Memory B cell (primary cell): ENCODE results near the gene ZBTB16.

Experiments used
- ATAC-seq: fragments of 150-1000 bp; cut with Tn5 transposase; 2 replicates; pipeline ENCODE4 v1.10.0; 2021; ENCODE audit warnings: low read depth, mild to moderate bottlenecking, moderate library complexity
- DNase-seq, 2 donors: peaks; one replicate each; pipeline ENCODE4 v3.0.0; 2022; ENCODE audit warnings: low spot score in 2 of 2
- H3K27ac Mint-ChIP-seq: one replicate; pipeline ENCODE4 v1.8.0; 2022; ENCODE audit warnings: mild to moderate bottlenecking, moderate library complexity, mixed read lengths
- H3K27me3 Mint-ChIP-seq: one replicate; pipeline ENCODE4 v1.8.0; 2022; ENCODE audit warnings: mixed read lengths
- H3K36me3 Mint-ChIP-seq: one replicate; pipeline ENCODE4 v1.8.0; 2022; ENCODE audit warnings: mild to moderate bottlenecking, mixed read lengths
- H3K4me1 Mint-ChIP-seq: one replicate; pipeline ENCODE4 v1.8.0; 2022; ENCODE audit warnings: mixed read lengths
- H3K4me3 Mint-ChIP-seq: one replicate; pipeline ENCODE4 v1.8.0; 2022; ENCODE audit warnings: mild to moderate bottlenecking, moderate library complexity, mixed read lengths
- H3K9me3 Mint-ChIP-seq: one replicate; pipeline ENCODE4 v1.8.0; 2022; ENCODE audit warnings: mixed read lengths

ZBTB16 gene

DNA sequence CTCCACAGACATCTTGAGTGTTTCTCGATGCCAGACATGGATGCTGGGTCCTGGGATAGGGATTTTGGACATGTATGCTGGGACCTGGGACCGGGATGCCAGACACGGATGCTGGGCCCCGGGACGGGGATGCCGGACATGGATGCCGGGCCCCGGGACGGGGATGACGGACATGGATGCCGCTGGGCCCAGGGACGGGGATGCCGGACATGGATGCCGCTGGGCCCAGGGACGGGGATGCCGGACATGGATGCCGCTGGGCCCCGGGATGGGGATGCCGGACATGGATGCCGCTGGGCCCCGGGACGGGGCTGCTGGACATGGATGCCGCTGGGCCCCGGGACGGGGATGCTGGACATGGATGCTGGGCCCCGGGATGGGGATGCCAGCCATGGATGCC, 139.5 kb downstream of the ZBTB16 start:
- no peak overlapping the region for H3K4me3 Mint-ChIP-seq
- no peak for ATAC-seq
- no peak for DNase-seq
- H3K9me3 Mint-ChIP-seq = no peaks in the 10 kb centered on the region
- H3K36me3 Mint-ChIP-seq = no peaks in the 10 kb centered on the region
- no peak overlapping the region for H3K27ac Mint-ChIP-seq
- H3K27me3 Mint-ChIP-seq = peaks cover 3% of the 10 kb centered on the region
- H3K4me1 Mint-ChIP-seq = peaks cover 8% of the 10 kb centered on the region

DNA sequence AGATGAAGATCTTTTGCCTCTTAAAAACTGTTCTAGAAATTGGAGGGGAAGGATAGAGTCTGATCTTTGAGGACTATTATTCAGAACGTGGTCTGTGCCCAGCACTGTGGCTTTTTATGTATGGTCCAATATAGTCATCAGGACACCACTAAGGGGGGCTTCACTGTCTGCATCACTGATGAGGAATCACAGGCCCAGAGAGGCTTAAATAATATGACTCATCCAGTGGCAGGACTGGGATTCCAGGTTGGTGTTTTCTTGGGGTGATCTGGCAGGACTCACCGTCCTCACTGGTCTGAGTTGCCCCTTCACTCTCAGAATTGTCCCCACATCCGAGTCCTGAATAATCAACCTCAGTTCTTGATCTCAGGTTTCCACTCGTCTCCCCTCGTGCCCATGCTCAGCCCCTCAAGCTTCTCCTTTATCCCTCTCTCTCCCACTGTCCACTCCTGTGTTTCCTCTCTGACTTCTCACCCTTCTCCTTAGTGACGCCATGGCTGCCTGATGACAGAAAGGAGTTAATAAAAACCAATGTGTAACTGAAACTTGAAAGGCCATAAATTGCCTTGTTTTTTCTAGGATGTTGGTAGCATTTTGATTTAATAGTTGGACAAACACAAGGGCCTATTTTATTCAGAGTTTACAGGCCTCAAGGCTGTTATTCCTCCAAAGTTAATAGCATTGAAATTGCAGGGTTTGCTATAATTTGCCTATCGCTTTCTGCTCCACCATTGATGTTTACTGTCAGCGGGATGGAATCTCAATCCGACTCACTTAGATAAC, 141.0 kb downstream of the ZBTB16 start:
- Mint-ChIP-seq H3K9me3 (no peaks in the 10 kb centered on the region), H3K4me1 (peaks cover 8% of the 10 kb centered on the region), H3K36me3 (no peaks in the 10 kb centered on the region), H3K27me3 (peaks cover 3% of the 10 kb centered on the region), H3K27ac (peak overlapping the region; percentile 62), H3K4me3 (no peak overlapping the region)
- ATAC-seq = no peak
- DNase-seq = no peak

DNA sequence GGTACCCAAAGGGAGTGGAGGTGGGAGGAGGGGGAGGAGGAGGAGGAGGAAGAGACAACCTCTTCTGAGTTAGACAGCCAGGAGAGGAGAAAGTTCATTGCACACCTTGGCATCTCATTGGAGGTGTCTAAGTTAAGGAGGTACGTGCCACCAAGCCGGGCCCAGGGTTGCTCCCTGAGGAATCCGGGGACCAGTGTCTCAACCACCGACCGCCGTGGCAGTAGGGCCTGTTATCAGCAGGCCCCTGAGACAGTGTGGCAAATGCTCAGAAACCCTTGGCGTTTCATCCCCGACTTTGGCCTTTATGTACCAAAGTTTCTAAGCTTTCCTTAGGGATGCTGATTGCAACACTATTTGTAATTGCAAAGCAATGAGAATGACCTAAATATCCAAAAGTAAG, 141.7 kb downstream of the ZBTB16 start:
- no peak for ATAC-seq
- no peak overlapping the region for H3K4me3 Mint-ChIP-seq
- peaks cover 8% of the 10 kb centered on the region for H3K4me1 Mint-ChIP-seq
- H3K27me3 Mint-ChIP-seq = peaks cover 3% of the 10 kb centered on the region
- no peak for DNase-seq
- H3K36me3 Mint-ChIP-seq = no peaks in the 10 kb centered on the region
- no peak overlapping the region for H3K27ac Mint-ChIP-seq
- no peaks in the 10 kb centered on the region for H3K9me3 Mint-ChIP-seq

DNA sequence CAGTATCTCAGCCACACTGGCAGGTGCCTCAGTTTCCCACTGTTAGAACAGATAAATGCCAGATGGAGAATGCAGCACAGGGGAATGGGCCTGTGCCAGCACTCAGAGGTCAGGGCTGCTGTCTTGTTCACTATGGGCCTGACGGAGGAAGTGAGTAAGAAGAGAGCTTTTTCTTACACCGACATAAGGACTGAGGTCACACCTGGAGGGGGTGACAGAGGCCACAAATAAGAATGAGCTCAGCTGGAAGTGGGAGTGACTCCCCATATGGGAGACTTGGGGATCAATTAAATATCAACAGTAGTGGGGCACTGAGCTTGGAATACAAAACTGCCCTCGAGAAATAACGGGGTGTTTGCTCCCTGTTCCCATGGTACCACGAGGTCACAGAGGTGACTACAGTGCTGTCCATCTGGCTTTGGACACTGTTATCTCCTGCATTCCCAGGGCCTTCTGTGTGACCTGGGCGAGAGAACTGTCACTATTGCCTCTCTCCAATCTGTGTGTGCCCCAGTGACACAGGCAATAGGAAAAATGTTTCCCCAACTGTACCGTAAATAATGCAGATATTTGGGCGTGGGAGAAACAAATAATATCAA, 142.6 kb downstream of the ZBTB16 start:
- ATAC-seq (no peak), DNase-seq (no peak)
- H3K9me3 Mint-ChIP-seq = no peaks in the 10 kb centered on the region
- peaks cover 3% of the 10 kb centered on the region for H3K27me3 Mint-ChIP-seq
- H3K36me3 Mint-ChIP-seq = no peaks in the 10 kb centered on the region
- no peak overlapping the region for H3K27ac Mint-ChIP-seq
- no peak overlapping the region for H3K4me3 Mint-ChIP-seq
- peaks cover 3% of the 10 kb centered on the region for H3K4me1 Mint-ChIP-seq

DNA sequence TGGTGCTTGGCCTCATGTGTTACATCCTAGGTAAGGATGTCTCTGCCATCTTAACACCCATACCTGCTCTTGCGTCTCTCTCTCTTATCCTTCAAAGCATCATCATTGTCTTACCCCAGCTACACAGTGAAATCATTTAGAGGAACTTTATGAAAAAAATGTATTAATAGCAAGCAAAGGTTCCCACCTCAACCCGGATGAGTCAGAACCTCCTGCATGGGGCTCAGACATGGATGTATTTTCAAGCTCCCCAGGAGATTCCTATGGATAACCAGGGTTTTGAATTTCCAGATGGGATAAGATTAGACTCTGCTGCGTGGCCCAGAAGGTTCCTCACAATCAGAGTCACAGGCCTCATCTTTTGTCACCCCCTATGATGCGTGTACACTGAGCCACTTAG, 147.6 kb downstream of the ZBTB16 start:
- Mint-ChIP-seq H3K9me3 (no peaks in the 10 kb centered on the region), H3K4me1 (peaks cover 8% of the 10 kb centered on the region), H3K4me3 (no peak overlapping the region), H3K36me3 (no peaks in the 10 kb centered on the region), H3K27me3 (peaks cover 3% of the 10 kb centered on the region), H3K27ac (no peak overlapping the region)
- DNase-seq (no peak), ATAC-seq (no peak)

DNA sequence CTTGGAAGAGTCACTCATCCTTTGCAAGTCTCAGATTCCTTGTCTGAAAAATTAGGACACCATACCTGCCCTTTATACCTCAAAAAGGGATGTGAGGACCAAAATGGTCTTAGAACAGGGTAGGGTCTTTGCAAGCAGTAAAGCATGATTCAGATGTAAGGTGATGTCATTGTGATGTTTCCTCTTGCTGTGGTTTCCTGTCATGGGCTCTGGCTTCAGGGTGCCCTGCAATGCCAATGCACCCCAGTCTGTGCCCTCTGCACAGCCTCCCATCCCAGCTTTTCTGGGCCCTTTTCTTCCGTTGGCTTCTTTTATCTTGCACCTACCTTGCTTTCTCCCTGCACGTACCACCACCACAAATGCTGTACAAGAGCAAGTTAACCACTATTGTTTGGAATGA, 148.9 kb downstream of the ZBTB16 start:
- ATAC-seq = peak; percentile 97
- peaks cover 8% of the 10 kb centered on the region for H3K4me1 Mint-ChIP-seq
- no peak overlapping the region for H3K27ac Mint-ChIP-seq
- H3K4me3 Mint-ChIP-seq = no peak overlapping the region
- H3K27me3 Mint-ChIP-seq = peaks cover 2% of the 10 kb centered on the region
- no peaks in the 10 kb centered on the region for H3K36me3 Mint-ChIP-seq
- no peak for DNase-seq
- no peaks in the 10 kb centered on the region for H3K9me3 Mint-ChIP-seq

DNA sequence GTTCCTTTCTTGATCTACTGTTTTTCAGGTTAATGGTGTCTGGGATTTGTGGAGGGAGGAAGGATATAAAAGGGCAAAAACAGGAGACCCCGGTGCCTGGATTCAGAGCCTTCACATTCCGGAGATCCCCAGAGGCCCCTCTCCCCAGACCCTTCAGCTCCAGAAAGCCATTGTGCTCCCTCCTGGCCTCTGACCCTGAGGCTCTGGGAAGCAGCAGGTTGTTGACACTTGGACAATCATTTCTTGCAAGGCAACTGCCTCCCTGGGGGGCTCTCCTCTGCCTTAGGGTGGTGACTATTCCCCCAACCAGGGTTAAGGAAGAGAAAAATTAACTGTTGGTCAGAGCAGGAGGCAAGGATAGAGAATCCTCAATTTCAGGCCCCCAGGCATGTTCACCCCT, 149.8 kb downstream of the ZBTB16 start:
- ATAC-seq (no peak), DNase-seq (no peak)
- Mint-ChIP-seq H3K27ac (no peak overlapping the region), H3K9me3 (no peaks in the 10 kb centered on the region), H3K36me3 (no peaks in the 10 kb centered on the region), H3K4me3 (no peak overlapping the region), H3K4me1 (peaks cover 8% of the 10 kb centered on the region), H3K27me3 (no peaks in the 10 kb centered on the region)

DNA sequence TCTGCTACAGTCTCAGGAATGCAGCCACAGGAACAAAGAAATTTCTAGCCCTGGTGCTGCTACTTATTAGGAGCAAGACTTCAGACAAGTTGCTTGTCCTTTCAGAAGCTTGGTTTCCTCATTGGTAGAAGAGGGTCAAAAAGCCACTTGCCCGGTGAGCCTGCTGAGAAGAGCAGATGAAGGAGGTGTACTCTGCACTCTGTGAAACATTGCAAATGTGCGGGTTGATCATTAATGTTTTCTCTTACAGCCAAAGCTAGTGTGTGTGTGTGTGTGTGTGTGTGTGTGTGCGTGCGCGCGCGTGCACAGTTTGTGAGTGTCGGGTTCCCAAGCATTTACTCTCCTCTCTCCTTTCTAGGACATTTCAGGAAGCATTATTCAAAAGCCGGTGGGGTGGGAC, 150.4 kb downstream of the ZBTB16 start:
- Mint-ChIP-seq H3K27ac (no peak overlapping the region), H3K4me3 (no peak overlapping the region), H3K9me3 (no peaks in the 10 kb centered on the region), H3K36me3 (no peaks in the 10 kb centered on the region), H3K27me3 (no peaks in the 10 kb centered on the region), H3K4me1 (peaks cover 8% of the 10 kb centered on the region)
- DNase-seq (no peak), ATAC-seq (no peak)

DNA sequence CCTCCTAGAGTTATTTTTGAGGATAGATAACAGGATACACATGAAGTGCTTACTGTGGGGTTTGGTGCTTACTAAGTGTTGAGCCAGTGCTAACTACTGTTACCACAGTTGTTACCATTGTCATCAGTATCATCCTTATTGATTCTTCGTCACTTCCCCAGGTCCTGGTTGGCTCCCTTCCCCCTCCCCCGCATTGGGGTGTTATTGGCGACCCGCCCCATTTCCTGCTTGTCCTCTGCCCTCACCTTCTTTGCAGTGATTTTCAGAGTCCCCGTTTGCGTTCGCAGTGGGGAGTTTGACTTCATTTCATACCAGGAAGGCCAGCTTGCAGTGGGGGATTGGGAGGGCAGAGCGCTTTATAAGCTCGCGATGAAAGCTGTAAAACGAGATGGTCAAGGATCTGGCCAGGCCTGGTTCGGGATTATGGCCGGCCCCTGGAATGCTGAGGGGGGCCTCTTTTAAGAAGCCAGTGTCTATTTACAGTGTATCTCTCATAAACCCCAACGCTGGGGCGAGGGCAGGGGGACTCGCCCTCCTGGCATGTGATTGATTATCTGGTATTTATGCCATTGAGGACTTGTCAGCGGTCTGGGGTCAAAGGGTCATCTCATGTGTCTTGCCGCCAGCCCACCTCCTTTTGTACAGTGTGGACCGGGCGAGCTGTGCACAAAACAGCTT, 152.1 kb downstream of the ZBTB16 start:
- peaks cover 12% of the 10 kb centered on the region for H3K4me1 Mint-ChIP-seq
- no peaks in the 10 kb centered on the region for H3K27me3 Mint-ChIP-seq
- H3K4me3 Mint-ChIP-seq = no peak overlapping the region
- ATAC-seq (no peak), DNase-seq (no peak)
- H3K9me3 Mint-ChIP-seq = no peaks in the 10 kb centered on the region
- H3K27ac Mint-ChIP-seq = no peak overlapping the region
- H3K36me3 Mint-ChIP-seq = no peaks in the 10 kb centered on the region

DNA sequence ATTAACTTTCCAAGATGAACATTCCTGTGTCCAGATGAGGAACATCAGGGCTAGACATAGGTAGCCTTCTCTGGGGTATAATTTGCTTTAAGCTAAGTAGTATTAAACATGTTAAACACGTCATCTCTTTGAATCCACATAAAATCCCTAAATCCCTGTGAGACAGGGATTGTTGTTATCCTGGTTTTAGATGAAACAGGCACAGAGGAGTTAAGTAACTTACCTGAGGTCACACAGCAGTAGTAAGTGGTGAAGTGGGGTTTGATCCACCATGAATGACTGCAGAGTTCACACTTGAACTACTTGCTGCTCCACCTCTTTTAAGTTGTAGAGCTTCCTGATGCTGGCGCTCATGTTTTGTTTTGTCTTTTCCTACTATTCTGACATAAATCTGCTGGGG, 154.1 kb downstream of the ZBTB16 start:
- ATAC-seq = no peak
- Mint-ChIP-seq H3K4me1 (peaks cover 15% of the 10 kb centered on the region), H3K27ac (no peak overlapping the region), H3K36me3 (no peaks in the 10 kb centered on the region), H3K4me3 (no peak overlapping the region), H3K27me3 (no peaks in the 10 kb centered on the region), H3K9me3 (no peaks in the 10 kb centered on the region)
- no peak for DNase-seq

DNA sequence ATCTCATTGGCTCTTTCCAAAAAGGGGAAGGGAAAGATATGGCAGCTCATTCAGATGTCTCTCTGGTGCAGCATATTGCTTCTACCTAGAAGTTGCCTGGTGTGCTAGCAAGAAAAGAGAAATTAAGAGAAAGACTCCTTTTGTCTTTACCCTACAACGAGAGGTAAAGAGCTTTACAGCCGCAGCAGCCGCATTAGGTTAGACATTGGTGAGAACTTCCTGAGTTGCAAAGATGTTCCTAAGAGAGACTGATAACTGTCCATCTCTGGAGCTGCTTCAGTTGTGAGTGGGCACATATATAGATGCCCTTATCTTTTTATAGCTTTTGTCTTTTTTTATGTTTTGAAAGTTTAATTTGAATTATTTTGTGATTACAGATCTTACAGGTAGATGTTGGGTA, 155.9 kb downstream of the ZBTB16 start:
- Mint-ChIP-seq H3K27me3 (peaks cover 4% of the 10 kb centered on the region), H3K27ac (no peak overlapping the region), H3K4me1 (peaks cover 13% of the 10 kb centered on the region), H3K36me3 (no peaks in the 10 kb centered on the region), H3K9me3 (no peaks in the 10 kb centered on the region), H3K4me3 (no peak overlapping the region)
- ATAC-seq (no peak), DNase-seq (no peak)

DNA sequence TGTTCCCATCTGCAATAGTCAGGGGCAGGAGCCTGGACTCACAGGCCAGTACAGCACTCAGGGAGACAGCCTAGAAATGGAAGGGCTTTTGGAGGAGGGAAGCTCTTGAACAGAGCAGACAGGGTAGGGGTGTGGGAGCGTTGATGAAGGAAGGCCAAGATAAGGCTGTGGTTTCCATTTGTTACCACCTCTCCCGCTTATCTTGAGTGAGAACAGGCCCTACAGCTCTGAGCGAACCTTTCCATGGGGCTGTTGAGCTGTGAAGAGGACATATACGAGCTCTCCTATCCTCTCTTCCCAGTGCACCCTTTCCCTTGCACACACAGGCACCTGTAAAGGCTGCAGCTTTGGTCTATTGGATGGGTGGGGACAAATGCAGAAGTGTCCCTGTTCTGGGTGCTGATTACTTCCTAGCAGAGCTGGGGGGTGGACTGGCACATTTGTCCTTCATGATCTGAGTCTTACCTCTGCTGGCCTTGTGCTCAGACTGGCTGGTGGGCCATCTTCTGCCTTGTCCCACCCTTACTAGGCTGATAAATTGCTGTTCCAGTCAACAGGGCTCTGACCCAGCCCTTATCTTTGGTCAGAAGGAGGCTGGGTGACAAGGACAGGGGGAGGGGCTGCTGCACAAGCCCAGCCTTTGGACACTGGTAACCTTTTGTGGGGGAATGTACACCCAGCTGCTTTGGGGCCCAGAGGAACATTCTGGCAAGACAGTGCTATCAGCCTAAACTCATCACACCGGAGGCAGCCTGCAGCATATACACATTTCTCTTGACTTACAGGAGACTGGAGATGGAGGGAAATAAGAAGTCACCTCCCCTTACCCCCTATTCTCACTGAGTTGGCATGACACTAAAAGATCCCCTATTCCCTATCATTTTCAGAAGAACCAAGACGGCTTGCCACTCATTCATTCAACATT, 156.6 kb downstream of the ZBTB16 start:
- peaks cover 4% of the 10 kb centered on the region for H3K27me3 Mint-ChIP-seq
- H3K36me3 Mint-ChIP-seq = no peaks in the 10 kb centered on the region
- no peaks in the 10 kb centered on the region for H3K9me3 Mint-ChIP-seq
- peaks cover 13% of the 10 kb centered on the region for H3K4me1 Mint-ChIP-seq
- H3K27ac Mint-ChIP-seq = no peak overlapping the region
- DNase-seq = no peak
- no peak overlapping the region for H3K4me3 Mint-ChIP-seq
- ATAC-seq = no peak

DNA sequence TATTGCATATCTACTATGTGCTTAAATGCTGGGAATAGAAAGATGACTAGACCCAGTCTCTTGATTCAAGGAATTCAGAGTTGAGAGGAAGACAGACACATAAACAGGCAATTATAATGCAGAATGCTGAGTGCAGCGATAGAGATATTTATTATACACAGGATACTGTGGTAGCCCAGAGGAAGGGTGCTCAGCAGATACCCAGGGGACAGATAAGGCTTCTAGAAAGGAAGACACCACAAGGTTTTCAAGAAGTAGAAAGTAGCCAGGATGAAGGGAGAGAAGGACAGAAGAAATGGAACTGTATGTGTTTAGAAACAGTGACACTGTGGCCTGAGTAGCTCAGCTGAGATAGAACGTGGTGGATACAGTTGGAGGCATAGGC, 157.3 kb downstream of the ZBTB16 start:
- DNase-seq = no peak

DNA sequence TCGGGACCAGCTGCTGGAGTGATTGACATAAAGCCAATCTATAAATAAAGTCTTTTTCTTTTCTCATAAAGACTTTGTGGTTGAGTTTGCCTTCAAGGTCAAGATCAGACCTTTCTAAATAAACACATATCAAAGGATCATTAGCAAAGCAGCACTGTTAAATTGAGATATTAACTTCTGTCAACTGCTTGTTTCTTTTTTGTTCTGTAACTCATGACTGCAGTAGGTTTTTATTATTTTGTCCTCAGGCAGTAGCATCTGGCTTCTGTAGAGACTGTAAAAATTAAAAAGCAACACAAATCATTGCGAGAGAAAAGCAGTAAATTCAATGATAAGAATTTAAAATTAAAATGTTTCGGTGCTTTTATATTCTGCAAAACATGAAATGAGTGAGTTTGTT, 159.0 kb downstream of the ZBTB16 start:
- Mint-ChIP-seq H3K4me3 (no peak overlapping the region), H3K36me3 (no peaks in the 10 kb centered on the region), H3K27me3 (peaks cover 6% of the 10 kb centered on the region), H3K4me1 (peaks cover 13% of the 10 kb centered on the region), H3K9me3 (no peaks in the 10 kb centered on the region), H3K27ac (no peak overlapping the region)
- ATAC-seq (no peak), DNase-seq (no peak)

More for the DNA sequence above, 157.3 kb downstream of the ZBTB16 start:
- Mint-ChIP-seq H3K4me1 (peaks cover 13% of the 10 kb centered on the region), H3K36me3 (no peaks in the 10 kb centered on the region), H3K27ac (no peak overlapping the region), H3K27me3 (peaks cover 6% of the 10 kb centered on the region), H3K4me3 (no peak overlapping the region), H3K9me3 (no peaks in the 10 kb centered on the region)
- ATAC-seq = peak; percentile 54
